Measurements from ENCODE around the gene HORMAD2.

HORMAD2 gene

DNA sequence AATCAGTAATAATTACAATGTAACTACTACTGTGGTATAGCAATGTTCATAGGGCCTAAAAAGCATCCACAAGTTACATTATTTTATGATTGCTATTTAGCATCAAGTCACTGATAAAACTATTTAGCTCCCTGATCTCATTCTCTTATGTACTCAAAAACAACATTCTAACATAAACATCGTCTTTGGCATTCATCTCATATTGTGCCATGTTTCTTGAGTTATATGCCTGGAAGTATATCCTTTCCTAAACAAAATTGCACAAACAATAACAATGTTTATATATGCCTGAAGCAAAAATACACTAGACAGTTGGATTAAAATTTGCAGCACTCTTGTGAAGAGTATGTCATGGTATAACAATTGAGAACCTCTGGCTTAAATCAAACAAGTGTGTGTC is 34.1 kb downstream of the HORMAD2 start:
- DNase-seq: no peak

DNA sequence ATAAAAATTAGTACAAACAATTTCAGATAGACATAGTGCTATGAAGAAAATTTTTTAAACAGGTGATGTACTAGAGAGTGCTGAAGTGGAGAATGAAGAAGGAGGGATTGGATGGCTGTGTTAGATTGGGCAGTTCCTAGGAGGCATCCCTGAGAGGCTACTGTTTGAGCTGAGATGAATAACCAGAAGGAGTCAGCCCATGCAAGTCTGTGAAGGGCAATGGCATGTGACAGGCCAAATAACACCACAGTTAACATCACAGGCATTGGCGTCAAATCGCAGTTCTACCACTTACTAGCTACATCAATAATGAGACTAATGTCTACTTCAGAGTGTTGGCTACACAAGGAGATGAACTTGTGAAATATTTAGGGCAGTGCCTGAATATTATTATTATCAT is 35.4 kb downstream of the HORMAD2 start:
- DNase-seq: no peak

DNA sequence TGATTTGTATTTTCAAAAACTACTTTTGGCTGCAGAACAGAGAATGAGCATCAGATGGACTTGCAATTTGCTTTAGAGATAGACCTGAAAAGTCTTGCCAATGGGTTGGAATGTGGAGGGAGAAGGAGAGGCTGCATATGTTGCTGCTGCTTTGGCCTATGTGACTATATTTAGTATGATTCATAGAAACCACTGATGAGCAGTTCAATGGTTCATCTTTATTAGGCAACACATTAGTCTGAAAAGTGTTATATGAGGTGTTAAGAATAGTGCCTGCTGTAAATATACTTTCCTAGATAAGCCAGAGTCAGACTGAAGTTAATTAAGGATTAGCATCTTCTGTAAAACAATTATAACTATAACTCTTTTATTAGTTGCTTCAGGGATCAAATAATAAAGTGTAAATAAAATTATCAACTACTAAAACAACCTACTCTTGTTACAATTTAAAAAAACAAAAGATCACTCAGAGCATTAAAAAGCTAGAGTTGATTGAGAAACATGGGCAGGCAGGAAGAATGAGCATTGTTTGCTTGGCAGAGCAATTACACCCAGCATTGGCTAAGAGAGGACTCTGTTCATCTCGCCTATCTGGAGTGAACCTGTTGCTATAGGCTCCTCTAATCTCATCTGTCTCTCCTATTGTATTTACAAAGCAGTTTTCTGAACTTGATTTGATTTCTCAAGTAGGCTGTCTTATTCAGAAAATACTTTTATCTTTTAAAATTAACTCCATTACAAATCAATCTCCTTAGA is 36.3 kb downstream of the HORMAD2 start:
- DNase-seq: no peak

DNA sequence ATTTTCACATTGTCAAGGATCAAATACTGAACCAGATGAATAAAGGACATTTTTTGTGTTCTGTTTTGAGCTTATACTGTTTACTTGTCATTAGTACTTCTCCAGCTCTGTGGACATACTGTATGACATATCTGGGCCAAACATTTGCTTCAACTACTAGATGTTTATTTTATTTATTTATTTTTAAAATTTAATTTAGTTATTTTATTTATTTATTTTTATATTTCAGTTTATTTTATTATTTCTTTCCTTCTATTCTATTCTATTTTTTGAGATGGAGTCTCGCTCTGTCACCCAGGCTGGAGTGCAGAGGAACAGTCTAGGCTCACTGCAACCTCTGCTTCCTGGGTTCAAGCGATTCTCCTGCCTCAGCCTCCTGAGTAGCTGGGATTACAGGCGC is 37.0 kb downstream of the HORMAD2 start:
- DNase-seq: no peak

DNA sequence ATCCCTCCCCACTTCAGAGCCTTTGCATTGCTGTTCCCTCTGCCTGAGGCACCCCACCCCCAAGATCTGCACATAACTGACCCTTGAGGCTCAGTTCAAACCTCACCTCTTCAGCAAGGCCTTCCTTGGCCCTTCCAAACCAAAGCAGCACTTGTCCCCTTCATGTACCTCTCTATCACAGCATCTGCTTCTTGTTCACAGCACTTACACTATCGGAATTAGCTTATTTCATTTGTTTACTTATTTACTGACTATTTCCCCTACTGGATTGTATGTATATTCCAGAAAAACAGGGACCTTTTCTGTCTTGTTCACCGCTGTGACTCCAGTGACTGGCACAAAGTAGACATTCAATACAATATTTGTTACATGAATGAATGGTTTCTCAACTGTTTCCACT is 38.0 kb downstream of the HORMAD2 start:
- DNase-seq: no peak

DNA sequence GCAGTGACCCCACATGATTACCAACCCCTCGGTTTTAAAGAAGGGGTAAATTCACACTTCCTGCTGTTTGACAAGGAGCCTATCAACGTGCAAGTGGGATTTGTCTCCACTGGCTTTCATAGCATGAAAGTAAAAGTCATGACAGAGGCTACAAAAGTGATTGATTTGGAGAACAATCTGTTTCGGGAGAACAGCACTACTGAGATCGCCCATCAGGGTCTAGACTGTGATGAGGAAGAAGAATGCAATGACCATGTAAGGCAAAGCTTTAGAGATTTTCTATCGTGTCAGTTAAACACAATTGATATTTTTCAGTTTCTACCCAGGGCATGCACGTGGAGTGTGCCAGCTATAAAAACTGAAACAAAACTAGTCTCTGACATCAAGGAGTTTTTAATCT is 41.7 kb downstream of the HORMAD2 start:
- no peak for DNase-seq

DNA sequence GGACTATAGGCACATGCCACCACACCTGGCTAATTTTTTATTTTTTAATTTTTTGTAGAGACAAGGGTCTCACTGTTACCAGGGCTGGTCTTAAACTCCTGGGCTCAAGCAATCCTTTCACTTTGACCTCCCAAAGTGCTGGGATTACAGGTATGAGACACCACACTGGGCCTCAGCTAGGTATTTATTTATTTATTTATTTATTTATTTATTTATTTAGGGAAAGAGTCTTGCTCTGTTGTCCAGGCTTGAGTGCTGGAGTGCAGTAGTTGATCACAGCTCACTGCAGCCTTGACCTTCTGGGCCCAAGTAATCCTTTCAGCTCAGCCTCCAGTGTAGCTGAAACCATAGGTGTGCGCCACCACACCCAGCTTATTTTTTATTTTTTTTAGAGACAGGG is 43.2 kb downstream of the HORMAD2 start:
- no peak for DNase-seq

DNA sequence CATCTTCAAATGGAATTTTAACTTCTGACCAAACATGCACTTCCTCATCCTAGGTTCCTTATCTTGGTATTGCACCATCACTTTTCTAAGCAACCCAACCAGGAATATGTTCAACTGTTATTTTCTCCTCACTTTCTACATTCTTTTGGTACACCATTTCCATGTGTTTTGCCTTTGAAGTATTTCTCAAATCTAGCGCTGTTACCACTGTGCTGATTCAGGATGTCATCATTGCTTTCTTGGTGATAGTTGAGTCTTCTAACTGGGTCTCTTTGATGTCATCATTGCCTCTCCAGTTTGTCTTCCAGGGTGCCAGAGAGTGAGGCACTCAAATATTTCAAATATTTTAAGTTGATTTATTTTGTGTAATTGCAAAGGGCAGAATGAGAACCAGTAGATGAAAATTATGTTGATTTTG is 47.5 kb downstream of the HORMAD2 start:
- DNase-seq: no peak

DNA sequence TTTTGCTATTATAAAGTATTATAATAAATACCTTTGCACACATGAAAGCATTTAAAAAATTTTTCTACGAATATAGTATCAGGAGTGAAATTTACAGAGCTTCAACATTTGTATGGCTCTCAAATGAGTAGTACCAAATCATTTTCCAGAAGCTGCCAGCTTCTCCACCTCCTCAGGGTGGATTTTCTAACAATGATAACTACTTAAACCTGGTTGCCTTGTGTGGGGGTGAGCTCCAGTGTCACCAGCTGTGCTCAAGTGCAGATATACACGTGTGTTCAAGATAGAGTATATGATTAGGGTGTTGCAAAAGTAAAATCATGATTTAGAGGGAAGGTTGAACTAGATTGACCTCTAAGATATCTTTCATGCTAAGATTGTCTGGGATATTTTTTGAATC is 48.2 kb downstream of the HORMAD2 start:
- no peak for DNase-seq

DNA sequence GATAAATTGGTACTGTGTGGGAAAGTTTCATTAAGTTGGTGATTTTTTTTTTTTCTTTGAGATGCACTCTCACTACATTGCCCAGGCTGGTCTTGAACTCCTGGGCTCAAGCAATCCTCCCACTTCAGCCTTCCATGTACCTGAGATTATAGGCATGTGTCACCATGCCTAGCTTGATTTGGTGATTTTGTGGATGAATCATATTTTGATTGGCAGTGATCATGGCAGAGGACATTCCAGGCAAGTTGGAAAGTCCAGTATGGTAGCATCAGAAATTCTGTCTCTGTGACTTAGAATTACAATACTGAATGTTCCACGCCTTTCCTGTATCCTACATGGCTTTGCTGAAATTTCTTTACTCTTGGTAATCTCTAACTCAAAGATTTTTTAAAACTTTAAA is 49.4 kb downstream of the HORMAD2 start:
- no peak for DNase-seq

DNA sequence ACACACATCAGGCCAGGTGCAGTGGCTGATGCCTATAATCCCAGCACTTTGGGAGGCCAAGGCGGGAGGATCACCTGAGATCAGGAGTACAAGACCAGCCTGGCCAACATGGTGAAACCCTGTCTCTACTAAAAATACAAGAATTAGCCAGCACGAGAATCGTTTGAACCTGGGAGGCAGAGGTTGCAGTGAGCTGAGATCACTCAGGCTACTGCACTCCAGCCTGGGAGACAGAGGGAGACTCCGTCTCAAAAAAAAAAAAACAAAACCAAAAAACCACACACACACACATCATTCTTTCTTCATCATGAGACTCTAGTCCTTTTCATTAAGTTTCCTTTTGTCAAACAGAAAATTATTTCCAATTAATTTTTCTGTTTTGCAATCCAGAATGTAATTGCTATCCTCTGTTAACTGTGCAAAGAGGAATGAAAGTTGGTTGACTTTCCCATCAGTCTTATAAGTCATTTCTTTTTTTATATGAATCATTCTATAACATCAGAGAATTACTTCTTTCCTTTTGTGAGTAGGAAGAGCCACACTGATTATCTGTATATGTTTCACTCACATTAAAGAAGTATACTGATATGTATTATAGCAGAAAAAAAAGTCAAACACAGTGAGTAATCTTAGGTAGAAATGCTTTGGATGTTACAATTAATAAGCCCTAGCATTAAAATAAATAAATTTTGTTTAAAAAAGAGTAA is 52.2 kb downstream of the HORMAD2 start:
- no peak for DNase-seq

DNA sequence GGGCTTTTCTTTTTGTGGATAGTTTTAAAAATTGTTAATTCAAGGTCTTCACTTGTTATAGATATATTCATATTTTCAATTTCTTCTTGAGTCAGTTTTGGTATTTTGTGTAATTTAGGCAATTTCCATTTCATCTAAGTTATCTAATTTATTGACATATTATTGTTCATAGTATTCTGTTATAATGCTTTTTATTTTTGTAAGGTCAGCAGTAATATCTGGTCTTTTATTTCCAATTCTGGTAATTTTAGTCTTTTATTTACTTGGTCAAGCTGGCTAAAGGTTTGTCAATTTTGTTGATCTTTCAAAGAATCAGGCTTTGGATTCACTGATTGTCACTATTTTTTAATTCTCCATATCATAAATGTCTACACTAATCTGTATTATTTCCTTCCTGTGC is 60.1 kb downstream of the HORMAD2 start:
- no peak for DNase-seq

DNA sequence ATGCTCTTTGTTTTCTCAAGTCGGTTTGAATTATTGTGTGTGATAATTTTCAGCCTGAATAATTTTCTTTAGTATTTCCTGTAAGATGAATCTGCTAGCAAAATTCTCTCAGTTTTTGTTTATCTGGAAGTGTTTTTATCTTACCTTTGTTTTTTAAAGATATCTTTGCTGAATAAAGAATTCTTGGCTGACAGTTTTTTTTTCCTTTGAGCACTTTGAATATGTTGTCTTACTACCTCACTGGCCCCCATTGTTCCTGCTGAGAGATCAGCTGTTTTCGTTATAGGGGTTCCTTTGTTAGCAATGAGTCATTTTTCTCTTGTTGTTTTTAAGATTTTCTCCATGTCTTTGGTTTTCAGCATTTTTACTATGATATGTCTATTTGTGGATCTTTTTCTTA is 63.0 kb downstream of the HORMAD2 start:
- no peak for DNase-seq

DNA sequence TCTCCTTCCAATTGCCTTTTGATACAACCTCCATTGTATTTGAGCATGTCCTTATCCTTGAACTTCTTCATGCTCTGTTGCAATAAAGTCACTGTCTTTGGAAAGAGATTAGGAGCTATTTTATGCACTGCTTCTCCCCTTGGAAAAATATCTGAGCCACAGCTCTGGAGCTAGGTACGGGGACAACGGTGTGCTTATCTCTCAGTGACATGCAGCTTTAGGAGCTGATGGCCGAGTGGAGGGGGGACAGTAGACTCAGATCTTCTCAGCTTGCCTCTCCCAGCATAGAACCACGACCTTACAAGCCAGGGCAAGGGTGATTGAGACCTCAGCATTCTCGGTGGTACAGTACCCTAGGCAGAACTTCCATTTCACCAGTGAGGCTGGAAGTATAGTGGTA is 64.1 kb downstream of the HORMAD2 start:
- no peak for DNase-seq

DNA sequence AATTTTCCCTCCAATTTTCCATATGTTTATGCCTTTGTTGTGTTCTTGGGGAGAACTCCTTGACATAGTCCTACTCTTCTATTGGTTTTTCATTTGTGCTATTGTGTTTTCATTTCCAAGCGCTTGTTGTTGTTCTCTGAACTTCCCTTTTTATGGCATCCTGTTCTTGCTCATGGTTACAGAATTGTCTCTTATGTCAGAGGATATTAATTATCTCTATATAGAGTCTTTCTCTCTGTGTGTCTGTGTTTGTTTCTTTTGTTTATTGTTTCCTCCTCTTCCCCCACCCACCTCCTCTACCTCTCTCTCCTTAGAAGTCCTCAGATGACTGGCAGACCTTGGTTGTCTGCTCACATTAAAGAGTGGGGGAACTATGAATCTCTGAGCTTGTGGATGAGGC is 69.9 kb downstream of the HORMAD2 start:
- no peak for DNase-seq

DNA sequence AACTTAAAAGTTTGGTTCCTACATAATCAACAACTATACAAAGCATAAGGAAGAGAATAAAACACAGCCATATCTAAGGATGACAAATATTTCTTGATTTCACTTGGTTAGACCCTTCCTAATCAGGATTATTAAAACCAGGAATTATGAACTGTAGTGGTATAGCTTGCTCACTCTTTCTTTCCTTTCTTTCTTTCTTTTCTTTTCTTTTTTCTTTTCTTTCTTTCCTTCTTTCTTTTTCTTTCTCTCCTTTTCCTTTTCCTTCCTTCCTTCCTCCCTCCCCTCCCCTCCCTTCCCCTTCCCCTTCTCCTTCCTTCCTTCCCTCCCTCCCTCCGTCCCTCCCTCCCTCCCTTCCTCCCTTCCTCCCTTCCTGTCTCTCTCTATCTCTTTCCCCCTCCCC is 78.0 kb downstream of the HORMAD2 start:
- DNase-seq: no peak

DNA sequence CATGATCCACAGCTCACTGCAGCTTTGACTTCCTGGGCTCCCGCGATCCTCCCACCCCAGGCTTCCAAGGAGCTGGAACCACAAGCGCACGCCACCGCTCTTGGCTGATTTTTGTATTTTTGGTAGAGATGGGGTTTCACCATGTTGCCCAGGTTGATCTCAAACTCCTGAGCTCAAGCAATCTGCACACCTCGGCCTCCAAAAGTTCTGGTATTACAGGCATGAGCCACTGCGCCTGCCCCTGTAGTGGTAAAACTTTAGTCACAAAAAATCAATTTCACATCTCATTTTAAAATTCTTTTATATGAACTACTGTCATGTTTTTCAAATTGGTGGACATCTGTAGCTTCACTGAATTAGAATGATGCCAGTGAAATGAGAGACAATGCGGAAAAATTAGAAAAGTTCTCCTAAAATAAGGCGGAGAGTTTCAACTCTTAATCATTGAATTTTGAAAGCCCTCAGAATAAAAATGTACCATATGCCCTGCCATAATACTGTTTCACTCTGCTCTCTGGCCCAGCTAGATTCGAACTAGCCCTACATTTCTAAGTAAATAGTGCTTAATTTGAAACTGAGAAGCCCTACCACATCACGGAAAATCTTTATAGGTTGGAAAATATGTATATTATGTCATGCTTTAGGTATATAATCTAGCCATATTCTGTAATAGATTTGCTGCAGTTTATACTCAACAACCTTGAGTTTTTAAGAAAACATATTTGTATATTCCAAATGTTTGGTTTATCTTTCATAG is 78.7 kb downstream of the HORMAD2 start:
- no peak for DNase-seq

DNA sequence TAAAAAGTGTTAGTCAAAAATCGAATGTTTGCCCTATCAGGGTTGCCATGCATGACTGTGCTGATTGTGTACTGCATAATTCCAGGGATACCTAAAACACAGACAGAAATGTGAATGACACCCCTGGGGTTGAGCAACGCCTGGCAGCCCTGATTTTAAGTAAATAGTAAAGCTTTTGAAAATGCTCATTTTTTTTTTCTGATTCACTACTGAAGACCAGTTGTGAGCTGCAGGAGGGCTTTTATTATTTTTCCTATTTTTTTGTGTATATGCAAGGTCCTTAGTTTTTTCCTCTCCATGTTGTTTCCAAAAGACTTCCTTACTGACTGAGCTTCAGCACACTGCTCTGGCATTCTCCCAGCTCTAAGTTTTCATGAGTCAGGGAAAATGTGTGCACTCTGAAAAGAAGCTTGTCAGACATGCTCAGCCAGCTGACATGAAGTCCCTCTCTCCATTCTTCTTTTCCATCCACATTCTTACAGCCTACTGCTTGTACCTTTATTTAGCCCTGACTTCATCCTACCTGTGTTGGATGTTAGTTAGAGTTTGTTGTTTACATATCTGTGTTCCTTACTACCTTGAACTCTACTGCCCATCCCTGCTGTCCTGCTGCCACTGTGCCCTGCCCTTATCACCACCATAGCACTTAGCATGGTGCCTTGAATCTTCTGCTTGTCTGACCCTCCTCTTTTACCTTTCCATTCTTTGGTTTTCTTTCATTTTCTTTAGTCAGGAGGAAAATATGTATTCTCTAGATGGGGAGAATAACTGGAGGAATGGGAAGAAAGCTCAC is 79.5 kb downstream of the HORMAD2 start:
- DNase-seq: no peak

DNA sequence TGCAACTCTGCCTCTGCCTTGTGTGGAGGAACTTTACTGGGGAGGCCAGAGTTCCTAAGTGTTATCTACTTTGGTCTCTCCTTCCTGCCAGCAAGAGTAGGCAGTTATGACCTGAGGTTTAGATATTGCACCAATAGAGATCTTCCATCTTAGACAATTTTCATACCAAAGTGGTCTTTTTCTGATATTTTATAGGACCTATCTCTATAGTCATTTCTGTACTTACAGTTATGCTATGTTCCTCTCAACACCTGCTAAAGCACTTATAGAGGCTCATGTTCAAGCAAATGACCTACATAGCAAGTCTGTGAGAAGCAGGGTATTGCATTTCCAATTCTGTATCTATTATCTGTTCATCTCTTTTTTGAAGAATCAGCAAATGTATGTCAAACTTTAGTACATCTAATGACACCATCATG is 80.8 kb downstream of the HORMAD2 start:
- no peak for DNase-seq

DNA sequence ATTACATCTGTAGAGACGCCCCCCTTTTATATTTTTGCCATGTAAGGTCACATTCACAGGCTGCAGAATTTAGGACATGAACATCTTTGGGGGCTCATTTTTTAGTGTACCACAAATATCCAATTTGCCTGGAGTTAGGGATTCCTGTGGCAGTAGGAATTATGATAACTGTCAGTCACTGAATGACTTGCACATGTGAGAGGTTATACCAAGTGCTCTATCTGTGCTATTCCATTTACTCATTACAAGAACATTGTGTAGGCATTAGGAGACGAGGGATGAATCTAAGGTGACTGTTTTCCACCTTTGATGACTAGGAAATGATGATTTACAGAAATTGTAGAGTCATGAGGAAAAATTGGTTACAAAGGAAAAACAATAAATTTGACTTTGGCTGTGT is 87.0 kb downstream of the HORMAD2 start:
- DNase-seq: no peak

DNA sequence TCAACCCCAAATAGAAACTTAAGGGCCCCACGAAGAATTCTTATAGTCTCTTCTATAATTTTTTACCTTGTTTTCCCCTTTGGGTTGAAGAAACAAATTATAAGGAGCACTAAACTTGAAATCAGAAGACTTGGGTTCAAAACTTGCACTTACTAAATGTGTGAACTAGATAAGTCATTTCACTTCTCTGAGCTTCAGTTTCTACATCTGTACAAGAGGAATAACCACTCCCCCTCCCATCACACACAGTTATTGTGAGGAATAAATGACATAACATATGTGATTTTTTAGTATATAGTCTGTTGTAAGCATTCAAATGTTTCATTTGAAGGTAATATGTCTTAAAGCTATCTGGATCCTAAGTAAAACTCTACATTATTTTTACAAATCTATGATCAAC is 87.5 kb downstream of the HORMAD2 start:
- DNase-seq: no peak

DNA sequence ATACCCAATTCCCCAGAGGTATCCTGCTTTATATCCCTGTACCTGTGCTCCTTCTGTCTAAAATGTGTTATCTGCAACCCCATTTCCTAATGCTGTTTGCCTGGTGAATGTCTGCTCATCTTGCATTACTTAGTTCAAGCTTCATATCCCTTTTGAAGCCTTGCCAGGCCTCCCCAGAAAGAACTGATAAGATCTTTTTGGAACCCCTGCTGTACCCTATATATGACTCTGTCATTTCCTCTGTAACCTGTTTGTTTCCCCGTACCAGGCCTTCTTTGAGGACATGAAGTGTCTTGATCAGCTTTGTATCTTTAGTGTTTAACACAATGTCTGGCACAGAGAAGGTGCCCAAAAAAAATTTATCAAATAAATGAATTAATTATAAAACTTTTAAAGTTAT is 88.7 kb downstream of the HORMAD2 start:
- DNase-seq: no peak

DNA sequence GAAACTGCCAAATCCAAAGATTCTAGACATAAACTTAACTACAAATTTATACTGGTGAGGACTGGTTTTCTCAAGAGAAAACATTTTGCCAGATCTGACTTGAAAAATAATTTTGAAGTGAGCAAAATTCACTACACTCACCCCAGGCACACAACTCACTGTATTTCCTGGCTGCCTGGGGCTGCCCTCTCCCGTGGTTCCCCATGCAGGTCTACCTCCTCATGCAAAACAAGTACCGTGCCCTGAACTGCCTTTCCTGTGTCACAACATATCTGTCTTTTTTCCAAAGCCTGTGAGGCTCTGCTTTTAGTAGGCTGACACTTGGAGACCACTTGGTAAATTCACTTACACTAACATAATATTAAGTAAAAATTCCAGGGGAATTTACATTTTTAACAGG is 89.9 kb downstream of the HORMAD2 start:
- no peak for DNase-seq
